Activated CD4-positive, alpha-beta T cell treated with anti-CD3 and anti-CD28 coated beads for 1 hour (primary cell): Measurements from ENCODE around the gene CECR2.

Experiments used
- DNase-seq: peaks from one replicate; pipeline ENCODE4 v3.0.0-alpha.2; 2020

The CECR2 gene

DNA sequence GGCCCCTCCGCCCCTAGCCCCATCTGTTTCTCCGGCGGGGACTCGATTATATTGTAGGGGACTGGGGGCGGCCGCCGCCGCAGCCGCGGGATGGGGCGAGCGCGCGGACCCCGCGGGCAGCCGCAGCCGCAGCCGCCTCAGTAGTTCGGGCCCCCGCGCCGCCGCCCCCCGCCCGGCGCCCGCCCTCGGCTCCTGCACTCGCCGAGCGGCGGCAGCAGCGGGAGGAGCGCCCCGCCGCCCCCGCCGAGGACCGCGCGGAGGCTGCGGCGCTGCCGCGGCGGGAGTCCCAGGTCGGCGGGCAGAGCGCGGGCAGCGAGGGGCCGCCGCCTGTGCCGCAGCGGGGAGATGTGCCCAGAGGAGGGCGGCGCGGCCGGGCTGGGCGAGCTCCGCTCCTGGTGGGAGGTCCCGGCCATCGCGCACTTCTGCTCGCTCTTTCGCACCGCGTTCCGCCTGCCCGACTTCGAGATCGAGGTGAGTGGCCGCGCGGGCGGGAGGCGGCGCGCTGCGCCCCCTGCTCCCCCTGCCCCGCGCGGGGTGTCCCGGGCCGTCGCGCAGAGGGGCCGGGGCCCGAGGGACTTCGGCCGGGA is at the start of gene CECR2:
CECR2 (plus strand) TSS at position 22 of the 587 bp plus-strand sequence; CDS start at position 346, 324 bp downstream.
- no peak for DNase-seq

DNA sequence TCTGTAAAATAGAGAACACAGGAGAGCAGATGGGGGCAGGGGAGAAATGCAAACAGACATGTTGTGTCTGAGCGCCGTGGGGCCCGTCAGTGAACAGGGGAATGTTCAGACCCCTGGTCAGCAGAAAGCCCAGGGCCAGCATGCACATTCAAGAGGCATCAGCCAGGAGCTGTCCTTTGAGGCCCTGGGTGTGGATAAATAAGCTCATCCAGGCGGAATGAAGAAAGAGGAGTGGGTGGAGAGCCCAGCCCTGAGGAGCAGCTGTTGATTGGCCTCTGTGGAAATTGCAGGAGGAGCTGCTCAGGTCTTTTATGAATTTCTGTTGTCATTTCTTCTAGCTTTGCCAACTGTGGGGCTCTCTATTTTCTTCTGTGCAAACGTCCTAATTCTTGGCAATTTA is 49.7 kb upstream of the CECR2 start:
- DNase-seq: no peak

DNA sequence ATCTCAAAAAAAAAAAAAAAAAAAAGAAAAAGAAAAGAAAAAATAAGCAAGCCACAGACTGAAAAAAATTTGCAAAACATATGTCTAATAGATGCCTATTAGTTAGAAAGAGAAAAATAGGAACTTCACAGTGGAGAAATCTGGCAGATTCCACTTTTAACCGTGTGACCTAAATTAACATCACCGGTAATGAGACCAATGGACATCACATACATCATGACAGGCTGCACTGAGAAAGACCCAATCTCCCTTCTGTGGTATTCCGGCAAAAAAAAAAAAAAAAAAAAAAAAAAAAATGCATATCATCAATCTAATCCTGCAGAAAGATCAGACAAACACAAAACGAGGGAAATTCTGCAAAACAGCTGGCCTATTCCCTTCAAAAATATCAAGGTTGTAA is 46.7 kb upstream of the CECR2 start:
- DNase-seq: no peak

DNA sequence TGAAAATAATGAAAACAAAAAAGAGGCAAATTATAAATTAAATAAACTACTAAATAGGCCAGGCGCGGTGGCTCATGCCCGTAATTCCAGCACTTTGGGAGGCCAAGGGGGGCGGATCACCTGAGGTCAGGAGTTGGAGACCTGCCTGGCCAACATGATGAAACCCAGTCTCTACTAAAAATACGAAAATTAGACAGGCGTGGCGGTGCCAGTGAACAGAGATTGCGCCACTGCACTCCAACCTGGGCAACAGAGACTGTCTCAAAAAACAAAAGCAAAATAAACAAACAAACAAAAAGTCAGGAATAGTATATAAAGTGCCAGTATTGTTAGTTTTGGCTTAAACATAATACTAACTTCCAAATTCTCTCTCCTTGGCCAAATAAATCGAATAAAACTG is 37.6 kb upstream of the CECR2 start:
- DNase-seq: no peak

DNA sequence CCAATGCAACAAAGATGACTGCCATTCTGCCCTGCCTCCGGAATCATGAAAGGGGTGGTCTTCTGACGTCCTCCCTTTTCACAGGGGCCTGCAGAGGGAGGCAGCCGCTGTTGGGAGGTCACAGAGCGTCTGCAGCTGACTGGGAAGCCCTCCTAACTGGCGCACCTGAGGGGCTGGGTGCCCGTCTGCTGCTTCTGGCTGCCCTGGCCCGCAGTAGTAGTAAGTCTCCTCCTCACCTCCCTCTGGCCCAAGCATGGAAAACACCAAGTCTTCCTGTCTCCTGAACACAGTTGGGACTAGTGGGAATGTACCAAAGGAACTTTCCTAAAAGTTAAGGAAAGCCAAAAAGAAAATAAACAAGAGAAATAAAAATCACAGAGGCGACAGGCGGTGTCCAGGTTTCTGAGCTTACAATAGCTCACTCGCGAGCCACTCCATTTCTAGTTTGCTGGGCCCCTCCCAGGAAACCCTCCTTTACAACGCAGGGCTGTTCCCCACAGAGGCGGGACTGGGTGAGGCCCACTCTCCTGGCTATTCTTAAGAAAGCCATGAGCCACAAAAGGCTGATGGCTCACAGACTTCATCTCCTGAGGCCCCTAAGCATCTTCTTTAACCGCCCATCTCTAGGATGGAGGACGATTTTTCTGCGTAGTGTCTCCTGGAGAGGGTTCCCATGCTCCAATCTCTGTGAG is 37.0 kb upstream of the CECR2 start:
- DNase-seq: no peak

DNA sequence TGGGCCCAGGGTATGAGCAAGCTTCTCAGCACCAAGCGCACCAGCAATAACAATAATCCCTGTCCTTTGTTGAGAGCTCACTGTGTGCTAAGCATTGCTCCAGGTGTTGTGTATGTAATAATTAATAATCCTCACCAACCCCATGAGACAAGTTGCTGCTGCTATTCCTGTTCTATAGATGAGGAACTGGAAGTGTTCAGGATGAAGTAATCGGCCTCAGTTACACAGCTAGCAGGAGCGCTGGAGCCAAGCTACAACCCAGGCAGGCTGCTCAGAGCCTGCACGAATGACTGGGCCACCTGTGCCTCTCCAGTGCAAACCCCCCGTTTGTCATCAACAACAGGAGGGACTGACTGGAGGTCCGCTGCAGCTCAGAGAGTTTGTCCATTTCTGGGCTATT is 35.2 kb upstream of the CECR2 start:
- DNase-seq: no peak

DNA sequence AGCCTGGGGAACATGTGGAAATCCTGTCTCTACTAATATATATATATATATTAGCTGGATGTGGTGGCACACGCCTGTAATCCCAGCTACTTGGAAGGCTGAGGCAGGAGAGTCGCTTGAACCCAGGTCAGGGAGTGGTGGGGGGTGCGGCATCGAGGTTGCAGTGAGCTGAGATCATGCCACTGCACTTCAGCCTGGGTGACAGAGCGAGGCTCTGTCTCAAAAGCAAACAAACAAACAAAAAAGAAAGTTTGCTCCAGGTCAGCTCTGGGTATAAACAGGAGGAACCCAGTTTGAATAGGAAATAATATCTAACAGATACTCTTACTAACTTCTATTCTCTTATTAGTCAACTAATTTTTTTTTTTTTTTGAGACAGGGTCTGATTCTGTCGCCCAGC is 34.3 kb upstream of the CECR2 start:
- no peak for DNase-seq

DNA sequence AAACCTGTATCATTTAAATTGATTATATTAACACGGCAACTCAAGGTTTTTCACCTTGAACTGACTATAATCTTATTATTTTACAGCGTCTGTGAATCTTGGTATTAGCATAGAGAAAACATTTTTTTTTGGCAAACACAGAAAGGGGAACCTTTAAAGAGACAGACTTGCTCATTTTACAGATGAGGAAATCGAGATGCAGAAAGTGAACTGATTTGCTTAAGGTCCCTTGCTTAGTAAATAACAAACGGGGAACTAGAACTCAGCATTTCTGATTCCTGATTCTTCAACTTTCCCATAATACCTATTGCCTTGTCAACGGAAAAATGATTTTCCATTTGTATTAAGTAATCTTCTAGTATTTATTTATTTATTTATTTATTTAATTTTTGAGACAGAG is 33.2 kb upstream of the CECR2 start:
- DNase-seq: no peak

DNA sequence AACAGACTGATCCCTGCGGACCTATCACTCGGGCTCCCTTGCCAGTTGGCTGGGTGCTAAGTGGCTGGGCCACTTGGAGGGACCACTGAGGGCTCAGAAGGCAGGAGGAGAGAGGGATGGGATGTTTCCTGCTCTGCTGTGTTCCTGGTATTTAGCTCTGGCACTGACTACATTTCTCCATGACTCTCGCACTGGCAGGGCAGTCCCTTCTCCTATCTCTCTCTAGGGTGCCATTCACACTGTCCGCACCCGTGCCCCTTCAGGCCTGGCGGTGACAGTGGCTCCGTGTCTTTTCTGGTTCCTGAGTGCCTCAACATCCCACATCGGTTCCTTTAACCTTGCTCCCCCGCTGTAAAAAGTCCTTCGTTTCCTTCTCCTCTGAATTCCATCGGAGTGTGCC is 31.6 kb upstream of the CECR2 start:
- DNase-seq: no peak

DNA sequence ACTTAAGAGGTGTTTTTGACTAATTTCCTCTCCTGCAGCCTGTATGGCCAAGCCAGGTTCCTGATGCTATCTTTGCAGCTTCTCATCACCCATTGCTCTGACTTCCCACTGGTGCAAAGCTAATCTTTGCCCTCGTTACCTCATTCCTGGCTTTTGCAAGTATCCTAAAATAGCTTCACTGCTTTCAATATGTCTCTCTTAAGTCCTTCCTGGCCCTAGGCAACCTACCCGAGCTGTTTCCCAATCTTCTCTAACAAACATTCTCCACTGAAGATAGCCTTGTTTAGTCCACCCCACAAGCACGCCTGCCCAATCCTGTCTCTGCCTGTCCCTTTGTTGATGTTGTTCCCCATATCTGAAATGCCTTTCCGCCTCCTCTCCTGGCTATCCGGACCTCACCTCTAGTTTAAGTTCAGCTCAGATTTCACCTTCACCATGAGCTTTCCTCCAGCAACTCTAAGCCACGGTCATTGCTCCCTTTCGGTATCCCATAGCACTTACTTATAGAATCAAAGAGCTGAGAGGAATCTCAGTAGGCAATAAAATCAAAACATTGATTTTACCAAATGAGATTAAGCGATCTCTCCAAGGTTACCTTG is 30.1 kb upstream of the CECR2 start:
- DNase-seq: no peak

DNA sequence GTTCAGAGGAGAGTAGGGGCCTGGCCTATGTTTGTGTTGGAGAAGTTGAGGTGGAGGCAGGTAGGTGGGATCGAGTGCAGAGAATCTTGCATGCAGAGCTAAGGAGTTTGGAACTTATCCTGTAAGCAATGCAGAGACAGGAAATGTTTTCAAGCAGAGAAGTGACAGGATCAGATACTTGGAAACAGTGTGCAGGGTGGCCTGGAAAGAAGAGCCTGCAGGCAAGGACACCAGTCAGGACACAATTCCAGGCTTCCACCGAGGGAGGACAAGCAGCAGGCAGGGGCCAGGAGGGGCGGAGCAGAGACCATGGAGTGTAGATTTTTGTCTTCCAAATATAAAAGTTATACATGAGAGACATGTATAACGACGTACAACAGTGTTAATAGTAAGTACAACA is 26.9 kb upstream of the CECR2 start:
- DNase-seq: no peak

DNA sequence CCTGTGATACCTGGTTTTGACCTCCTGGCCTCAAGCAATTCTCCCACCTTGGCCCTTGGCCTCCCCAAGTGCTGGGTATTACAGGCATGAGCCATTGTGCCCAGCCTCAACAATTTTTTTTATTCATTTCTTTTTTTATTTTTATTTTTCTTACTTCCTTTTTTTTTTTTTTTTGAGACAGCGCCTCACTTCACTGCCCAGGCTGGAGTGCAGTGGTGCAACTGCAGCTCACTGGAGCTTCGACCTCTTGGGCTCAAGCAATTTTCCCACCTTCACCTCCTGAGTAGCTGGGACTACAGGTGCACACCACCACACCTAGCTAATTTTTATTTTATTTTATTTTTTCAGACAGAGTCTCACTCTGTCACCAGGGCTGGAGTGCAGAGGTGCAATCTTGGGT is 25.5 kb upstream of the CECR2 start:
- DNase-seq: no peak

DNA sequence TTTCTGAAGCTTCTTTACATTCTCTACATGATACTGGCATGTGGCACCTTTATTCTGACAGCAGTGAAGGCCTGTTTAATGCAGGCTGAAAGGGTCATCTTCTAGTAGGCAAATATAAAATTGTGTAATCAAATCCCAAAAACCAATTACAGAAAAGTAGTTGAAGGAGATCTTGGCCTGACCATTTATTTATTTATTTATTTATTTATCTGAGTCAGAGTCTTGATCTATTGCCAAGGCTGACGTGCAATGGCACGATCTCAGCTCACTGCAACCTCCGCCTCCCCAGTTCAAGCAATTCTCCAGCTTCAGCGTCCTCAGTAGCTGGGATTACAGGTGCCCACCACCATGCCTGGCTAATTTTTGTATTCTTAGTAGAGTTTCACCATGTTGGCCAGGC is 22.7 kb upstream of the CECR2 start:
- no peak for DNase-seq

DNA sequence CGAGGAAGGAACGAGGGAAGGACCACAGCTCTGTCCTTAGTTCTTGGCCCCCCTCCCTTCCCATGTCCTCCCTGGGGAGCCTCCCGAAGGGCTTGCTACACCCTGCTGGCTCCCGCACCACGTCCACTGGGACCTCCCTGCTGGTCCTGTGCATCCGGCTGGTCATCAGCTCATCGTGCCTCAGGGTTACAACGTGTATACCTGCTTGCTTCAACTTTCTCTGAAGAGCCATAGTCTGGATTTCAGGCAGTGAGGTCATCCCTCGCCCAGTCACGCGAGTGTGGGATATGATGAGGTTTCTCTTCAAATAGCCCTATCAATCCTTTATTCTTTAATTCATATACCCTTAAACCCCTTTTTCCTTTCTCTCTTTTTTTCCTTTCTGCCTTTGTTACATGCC is 21.5 kb upstream of the CECR2 start:
- no peak for DNase-seq

DNA sequence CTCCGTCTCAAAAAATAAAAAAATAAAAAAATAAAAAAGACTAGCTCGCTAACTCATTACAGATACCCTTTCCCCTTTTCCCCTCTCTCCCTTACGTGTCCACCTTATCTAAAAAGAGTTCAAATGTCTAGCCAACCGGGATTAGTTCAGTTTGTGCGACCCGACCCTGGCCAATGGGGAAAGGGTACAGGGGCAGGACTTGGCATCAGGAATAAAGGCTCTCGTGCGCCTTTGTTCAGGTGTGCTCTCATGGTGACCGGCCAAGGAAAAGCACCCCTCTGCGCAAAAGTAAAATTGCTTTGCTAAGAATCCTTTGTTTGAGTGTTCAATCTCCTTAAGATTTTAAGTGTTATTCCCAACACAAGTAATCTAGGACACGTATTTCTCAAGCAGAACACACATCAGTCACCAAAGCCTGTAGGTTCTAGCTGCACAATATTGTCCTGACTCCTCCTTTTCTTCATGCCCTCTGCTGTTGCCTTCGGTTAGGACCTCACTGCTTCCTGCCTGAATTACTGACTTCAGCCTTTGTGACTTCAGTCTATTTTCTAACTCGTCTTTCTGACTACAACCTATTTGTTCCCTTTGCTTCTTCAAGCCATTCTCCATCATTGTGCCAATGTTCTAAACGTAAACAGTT is 20.7 kb upstream of the CECR2 start:
- no peak for DNase-seq

DNA sequence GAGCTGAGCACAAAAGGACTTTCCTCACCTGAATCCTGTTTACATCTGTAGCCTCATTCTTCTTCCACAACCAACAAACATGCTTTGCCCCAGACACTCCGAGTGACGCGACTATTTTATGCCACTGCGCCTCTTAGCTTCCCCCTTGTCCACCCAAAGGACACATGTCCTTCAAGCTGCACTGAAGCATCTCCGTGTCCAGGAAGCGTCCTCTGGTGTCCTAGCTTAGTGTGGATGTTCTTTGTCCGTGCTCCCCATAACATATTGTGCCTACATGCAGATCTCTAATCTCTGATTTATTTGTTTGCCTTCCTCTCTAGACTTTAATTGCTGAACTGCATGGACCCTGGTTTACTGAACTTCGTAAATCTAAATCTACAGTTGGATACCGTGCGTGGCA is 20.1 kb upstream of the CECR2 start:
- no peak for DNase-seq

DNA sequence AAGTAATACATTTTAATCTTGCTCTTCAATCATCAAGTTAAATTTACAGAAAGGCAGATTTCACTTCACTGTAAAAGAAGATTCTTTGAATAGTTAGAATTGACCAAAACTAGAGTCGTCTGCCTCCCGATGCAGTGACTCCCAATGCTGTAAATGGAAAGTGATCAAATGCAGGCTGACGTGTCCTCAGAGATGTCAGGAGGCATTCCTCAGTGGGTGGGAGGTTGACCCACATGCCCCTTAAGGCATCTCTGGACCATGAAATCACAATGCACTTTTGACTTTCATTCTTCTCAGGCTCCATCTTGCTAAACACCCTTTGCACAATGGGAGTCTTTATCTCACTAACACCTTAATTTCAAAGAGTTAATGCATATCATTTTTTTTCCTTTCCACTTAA is 19.0 kb upstream of the CECR2 start:
- no peak for DNase-seq

DNA sequence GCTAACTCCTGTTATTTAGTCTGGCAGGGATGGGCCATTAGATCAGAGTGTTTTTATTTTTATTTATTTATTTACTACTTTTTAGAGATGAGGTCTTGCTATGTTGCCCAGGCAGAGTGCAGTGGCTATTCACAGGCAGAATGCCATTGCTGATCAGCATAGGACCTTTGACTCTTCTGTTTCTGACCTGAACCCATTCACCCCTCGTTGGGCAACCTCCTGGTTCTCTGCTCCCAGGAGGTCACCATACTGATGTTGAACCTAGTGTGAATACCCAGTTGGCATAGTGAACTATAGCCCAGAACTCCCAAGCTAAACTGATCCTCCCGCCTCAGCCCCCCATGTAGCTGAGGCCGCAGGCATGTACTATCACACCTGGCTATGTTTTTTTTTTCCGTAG is 16.5 kb upstream of the CECR2 start:
- no peak for DNase-seq

DNA sequence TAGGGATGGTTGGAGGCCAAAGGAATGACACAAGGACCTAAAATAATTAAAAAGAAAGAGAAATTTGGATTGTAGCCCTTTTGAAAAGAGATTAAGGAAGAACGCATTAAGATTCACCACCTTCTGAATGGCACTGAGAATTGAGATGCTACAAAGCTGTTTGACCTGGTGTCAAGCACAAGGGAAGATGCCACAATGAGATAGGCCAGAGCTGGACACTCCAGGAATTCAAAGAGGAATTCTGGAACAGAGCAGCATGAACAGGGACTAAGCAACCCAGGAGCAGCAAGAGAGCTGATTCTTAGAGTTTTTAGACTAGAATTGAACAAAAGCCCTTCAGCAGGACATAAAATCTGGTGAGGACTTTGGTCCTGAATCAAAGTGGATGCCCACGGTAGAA is 11.6 kb upstream of the CECR2 start:
- no peak for DNase-seq

DNA sequence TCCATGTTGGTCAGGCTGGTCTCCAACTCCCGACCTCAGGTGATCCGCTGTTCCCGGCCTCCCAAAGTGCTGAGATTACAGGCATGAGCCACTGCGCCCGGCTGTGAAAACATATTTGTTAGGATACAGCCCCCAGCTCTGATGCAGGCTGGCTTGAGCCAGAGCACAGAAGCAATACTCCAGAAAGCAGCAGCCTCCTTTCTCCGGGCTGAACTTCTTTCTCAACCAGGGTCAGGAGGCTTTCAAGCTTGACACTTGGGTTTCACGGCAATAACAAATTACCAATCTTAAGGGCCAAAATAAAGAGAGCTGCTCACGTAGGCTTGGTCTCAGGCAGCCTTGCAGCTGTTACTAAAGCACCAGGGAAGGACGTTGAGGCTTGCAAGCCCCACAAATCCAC is 10.8 kb upstream of the CECR2 start:
- no peak for DNase-seq

DNA sequence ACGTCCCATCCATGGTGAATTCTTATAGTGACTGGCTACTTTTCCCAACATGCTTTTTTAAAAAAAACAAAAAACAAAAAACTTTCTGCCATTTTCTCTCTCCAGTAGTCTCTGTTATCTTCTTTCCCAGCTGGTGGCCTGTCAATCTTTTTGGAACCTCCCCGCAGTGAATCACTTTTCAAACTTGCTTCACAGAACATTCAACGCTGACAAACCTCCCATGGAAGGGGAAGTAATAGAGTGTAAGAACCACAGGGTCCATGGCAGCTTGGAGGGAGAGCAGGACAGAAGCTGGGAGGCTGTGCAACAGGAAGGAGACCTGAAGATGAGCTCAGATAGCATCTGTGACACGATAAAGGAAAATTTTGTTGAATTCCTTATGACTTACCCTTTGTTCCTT is 9.8 kb upstream of the CECR2 start:
- no peak for DNase-seq

DNA sequence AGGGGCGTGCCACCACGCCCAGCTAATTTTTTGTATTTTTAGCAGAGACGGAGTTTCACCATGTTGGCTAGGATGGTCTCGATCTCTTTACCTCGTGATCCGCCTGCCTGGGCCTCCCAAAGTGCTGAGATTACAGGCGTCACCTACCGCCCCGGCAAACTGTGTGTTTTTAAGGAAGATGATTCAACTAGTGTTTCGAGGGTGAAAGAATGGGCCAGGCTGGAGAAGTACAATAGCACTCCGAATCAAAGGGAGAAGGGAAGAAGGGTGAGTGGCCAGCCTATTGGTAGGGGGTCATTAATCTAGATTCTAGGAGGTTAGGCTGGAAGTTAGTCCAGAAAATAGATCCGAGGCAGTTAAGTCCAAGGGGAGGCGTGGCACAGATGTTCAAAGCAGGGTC is 2.9 kb upstream of the CECR2 start:
- no peak for DNase-seq

DNA sequence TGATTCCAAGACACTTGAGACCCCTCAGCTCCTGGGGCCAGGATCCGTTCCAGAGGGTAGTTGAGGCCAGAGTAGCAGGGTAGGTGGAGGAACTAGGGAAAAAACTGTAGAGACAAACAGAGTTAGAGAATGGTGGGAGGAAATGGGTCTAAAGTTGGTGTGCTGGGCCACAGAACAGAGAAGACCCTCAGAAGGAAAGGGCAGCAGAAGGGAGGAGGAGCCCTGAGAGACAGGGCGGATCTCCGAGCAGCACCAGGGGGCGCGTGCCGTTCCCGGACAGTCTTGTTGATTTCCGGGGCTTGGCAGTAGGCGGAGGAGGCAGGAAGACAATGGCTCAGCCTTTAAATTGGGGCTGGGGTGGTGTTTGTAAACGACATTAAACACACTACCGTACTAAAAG is 2.4 kb upstream of the CECR2 start:
- DNase-seq: no peak

DNA sequence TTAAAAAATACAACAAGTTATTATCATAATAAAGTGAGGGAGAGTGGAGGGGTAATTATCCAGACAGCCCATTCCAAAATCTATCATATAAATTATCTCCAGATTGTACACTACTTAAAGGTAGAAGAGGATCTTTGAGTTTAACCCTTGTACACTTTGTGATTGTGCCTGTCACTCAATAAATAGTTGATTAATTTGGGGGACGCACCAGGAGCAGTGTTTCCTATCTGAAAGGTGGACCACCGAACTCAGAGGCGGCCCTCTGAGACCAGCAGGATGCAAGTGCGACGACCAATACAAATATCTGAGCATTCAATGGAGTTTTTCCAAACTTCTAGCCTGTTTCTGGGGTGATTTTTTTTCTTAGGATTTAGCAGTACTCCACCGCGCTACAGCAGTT is 1.1 kb upstream of the CECR2 start:
- DNase-seq: no peak
